ENCODE measurements around the gene KDM3A. TPM values are rescaled to one million over a fixed set of nuclear protein-coding genes. Genes with fewer than 3 reads are reported as not detected.

KDM3A gene
- total RNA-seq, 4 donors from 2014 or later, result 39.5 to 60.9 (median 51.1) TPM

DNA sequence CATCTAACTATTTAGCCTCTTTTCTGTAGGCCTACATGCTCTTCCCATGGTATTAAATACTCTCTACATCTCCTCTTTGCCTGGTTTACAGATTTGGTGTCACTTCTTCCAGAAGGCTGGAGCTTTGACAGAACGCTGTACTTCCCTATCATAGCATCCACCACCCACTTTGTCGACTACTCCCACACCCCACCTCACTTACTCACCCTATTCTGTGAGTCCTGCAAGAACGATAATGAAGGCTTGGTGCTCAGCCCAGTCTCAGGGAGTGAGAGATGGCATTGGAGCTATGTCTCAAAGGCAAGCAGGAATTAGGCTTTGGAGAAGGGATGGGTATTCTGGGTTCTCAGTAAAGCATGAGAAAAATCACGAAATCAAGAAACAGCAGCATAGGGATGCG is 20.3 kb upstream of the KDM3A start:
- H3K9me3 ChIP-seq, result no peaks in the 10 kb centered on the region
- DNase-seq, result no peak
- no peaks in the 10 kb centered on the region for H3K27me3 ChIP-seq
- intact Hi-C loops (cut with DNase I), result no loop called here
- no peak for TF ChIP-seq CTCF (IDR thresholded peaks at IDR 0.05)
- no peak for TF ChIP-seq POLR2A (IDR thresholded peaks at IDR 0.05)
- no peaks in the 10 kb centered on the region for H3K36me3 ChIP-seq
- WGBS, 2 donors, result 87 to 88% methylated on average over 5 of the region's 5 CpGs
- H3K27ac ChIP-seq, result no peak overlapping the region
- H3K4me1 ChIP-seq, result no peaks in the 10 kb centered on the region
- no peak overlapping the region for H3K4me3 ChIP-seq (replicated peaks in 1 of 3)

DNA sequence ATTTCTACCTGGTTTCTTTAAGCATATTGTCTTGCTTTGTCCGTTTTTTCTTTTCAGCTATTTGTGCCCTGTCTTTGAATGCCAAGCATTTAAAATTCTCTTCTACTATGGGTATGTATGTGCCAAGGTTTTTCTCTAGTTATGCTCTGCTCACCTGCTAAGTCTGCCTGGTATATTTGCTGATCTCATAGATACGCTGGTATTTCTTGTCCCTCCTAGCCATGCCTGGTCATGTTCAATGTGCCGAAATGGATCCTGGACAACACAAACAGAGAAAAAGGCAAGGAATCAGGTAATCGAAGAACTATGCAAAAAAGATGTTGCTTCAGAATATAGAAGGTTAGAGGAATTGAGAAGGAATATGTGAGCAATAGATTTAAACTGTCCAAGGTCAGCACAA is 14.9 kb upstream of the KDM3A start:
- H3K36me3 ChIP-seq, result no peaks in the 10 kb centered on the region
- WGBS, 2 donors, result 87 to 88% methylated on average over 4 of the region's 4 CpGs
- H3K27me3 ChIP-seq, result no peaks in the 10 kb centered on the region
- H3K4me1 ChIP-seq, result no peaks in the 10 kb centered on the region
- intact Hi-C loops (cut with DNase I), result no loop called here
- DNase-seq, result no peak
- H3K4me3 ChIP-seq (replicated peaks in 1 of 3), result no peak overlapping the region
- no peak for TF ChIP-seq POLR2A (IDR thresholded peaks at IDR 0.05)
- no peak overlapping the region for H3K27ac ChIP-seq
- H3K9me3 ChIP-seq, result no peaks in the 10 kb centered on the region

- intact Hi-C loops (cut with DNase I), result no loop called here
- no peak overlapping the region for H3K27ac ChIP-seq
- 60 to 71% methylated on average over 1 of the region's 1 CpG for WGBS, 2 donors
Observed at GRCh38 chr2:86429335-86429734, 11.8 kb upstream of the KDM3A start.

DNA sequence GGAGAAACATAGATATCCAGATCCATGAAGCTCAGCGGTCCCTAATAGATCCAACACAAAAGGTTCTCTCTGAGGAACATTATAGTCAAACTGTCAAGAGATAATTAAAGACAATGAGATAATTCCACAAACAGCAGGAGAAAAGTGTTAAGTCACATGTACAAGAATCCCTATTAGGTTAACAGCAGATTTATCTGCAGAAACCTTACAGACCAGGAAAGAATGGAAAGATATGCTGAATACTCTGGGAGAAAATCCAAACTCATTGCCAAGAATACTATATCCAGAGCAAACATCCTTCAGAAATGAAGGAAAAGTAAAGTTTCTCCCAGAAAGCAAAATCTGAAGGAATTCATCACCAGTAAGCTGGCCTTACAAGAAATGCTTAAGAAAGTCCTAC is 10.8 kb upstream of the KDM3A start:
- DNase-seq, result no peak
- TF ChIP-seq CTCF (IDR thresholded peaks at IDR 0.05), result no peak
- no peak for TF ChIP-seq POLR2A (IDR thresholded peaks at IDR 0.05)
- no peak overlapping the region for H3K27ac ChIP-seq
- WGBS, 2 donors, result 94 to 98% methylated on average over 1 of the region's 1 CpG
- intact Hi-C loops (cut with DNase I), result no loop called here
- no peak overlapping the region for H3K4me3 ChIP-seq (replicated peaks in 1 of 3)
- no peaks in the 10 kb centered on the region for H3K4me1 ChIP-seq
- no peaks in the 10 kb centered on the region for H3K36me3 ChIP-seq
- no peaks in the 10 kb centered on the region for H3K27me3 ChIP-seq
- no peaks in the 10 kb centered on the region for H3K9me3 ChIP-seq

More at GRCh38 chr2:86429335-86429734, 11.8 kb upstream of the KDM3A start:
- H3K9me3 ChIP-seq, result no peaks in the 10 kb centered on the region
- no peaks in the 10 kb centered on the region for H3K36me3 ChIP-seq
- no peak for DNase-seq
- TF ChIP-seq POLR2A (IDR thresholded peaks at IDR 0.05), result no peak
- TF ChIP-seq CTCF (IDR thresholded peaks at IDR 0.05), result no peak
- H3K4me1 ChIP-seq, result no peaks in the 10 kb centered on the region
- no peak overlapping the region for H3K4me3 ChIP-seq (replicated peaks in 1 of 3)
- no peaks in the 10 kb centered on the region for H3K27me3 ChIP-seq

DNA sequence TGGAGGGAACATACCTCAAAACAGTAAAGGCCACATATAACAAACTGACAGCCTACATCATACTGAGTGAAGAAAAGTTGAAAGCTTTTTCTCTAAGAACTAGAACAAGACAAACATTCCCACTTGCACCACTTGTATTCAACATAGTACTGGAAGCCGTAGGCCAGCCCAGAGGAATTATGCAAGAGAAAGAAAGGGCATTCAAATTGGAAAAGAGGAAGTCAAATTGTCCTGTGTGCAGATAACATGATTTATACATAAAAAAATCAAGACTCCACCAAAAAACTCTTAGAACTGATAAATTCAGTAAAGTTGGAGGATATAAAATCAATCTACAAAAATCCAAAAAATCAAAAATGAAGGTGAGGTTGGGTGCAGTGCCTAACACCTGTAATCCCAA is 8.0 kb upstream of the KDM3A start:
- no peak overlapping the region for H3K4me3 ChIP-seq (replicated peaks in 1 of 3)
- no peak for DNase-seq
- H3K27ac ChIP-seq, result no peak overlapping the region
- WGBS, 2 donors, result 78 to 85% methylated on average over 1 of the region's 1 CpG
- H3K36me3 ChIP-seq, result no peaks in the 10 kb centered on the region
- H3K4me1 ChIP-seq, result no peaks in the 10 kb centered on the region
- intact Hi-C loops (cut with DNase I), result no loop called here
- H3K27me3 ChIP-seq, result no peaks in the 10 kb centered on the region
- no peaks in the 10 kb centered on the region for H3K9me3 ChIP-seq
- TF ChIP-seq CTCF (IDR thresholded peaks at IDR 0.05) (no peak), POLR2A (IDR thresholded peaks at IDR 0.05) (no peak)

GRCh38 chr2:86434290-86434689 is 6.9 kb upstream of the KDM3A start:
- Histone ChIP-seq H3K27ac (no peak overlapping the region), H3K4me1 (no peaks in the 10 kb centered on the region), H3K36me3 (no peaks in the 10 kb centered on the region), H3K9me3 (peaks cover 1% of the 10 kb centered on the region), H3K4me3 (replicated peaks in 1 of 3) (no peak overlapping the region), H3K27me3 (no peaks in the 10 kb centered on the region)
- TF ChIP-seq CTCF (IDR thresholded peaks at IDR 0.05), result no peak
- no peak for TF ChIP-seq POLR2A (IDR thresholded peaks at IDR 0.05)
- intact Hi-C loops (cut with DNase I), result no loop called here
- no peak for DNase-seq
